ENCODE measurements around the gene CDKN2B-AS1.

DNA sequence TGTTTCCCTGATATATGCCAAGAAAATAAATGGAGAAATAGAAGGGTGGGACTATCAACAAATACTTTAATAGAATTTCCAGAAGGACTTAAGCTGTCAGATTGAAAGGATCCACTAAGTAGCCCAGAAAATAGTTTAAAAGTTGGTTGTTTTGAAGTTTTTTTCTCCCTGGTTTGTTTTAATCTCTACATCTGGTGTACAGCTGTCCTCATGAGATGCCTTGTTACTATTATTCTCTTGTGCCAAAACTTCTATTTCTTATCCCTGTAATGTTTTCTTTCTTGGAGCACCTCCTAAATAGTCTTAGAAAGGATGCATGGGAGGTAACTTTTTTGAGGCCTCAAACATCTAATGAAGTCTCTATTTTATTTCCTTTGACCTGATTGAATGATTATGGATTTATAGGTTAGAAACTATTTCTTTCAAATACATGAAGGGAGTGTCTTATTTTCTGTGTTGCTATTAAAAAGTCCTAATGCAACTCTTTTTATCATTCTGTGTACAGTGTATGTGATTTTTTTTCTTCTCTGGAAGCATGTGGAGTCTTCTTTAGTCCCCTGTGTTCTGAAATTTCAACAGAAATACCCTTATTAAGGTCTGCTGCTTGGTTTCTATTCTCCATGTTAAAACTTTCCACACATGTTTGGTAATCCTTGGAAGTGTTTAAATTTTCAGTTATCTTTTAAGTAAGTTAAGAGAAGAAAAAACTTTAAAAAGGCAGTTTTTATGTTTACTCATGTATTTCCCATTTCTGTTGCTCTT is 154.5 kb downstream of the CDKN2B-AS1 start:
- no peak for TF ChIP-seq ZFX (IDR thresholded peaks at IDR 0.05; ENCODE audit: borderline replicate concordance)
- TF ChIP-seq, protein P1, sequence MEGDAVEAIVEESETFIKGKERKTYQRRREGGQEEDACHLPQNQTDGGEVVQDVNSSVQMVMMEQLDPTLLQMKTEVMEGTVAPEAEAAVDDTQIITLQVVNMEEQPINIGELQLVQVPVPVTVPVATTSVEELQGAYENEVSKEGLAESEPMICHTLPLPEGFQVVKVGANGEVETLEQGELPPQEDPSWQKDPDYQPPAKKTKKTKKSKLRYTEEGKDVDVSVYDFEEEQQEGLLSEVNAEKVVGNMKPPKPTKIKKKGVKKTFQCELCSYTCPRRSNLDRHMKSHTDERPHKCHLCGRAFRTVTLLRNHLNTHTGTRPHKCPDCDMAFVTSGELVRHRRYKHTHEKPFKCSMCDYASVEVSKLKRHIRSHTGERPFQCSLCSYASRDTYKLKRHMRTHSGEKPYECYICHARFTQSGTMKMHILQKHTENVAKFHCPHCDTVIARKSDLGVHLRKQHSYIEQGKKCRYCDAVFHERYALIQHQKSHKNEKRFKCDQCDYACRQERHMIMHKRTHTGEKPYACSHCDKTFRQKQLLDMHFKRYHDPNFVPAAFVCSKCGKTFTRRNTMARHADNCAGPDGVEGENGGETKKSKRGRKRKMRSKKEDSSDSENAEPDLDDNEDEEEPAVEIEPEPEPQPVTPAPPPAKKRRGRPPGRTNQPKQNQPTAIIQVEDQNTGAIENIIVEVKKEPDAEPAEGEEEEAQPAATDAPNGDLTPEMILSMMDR (IDR thresholded peaks at IDR 0.05), result no peak
